Subcutaneous adipose tissue (tissue), 4 donors: Measurements from ENCODE around the gene EFTUD2. TPM values are rescaled to one million over a fixed set of nuclear protein-coding genes. Genes with fewer than 3 reads are reported as not detected.

Experiments
- small RNA-seq: library from RNA; depleted of rRNA; stranded (forward); fragments of <200 nt; gene quantifications from one replicate; pipeline ENCODE3, GENCODE V24; 2016
- total RNA-seq, 4 donors: library from RNA; depleted of rRNA; stranded (reverse); fragments of >200 nt; gene quantifications; one replicate each; pipeline ENCODE4 v1.1.0, GENCODE V29; 2016
- TF ChIP-seq, protein P1 (sequence below): fragments of 450-650 bp; IDR thresholded peaks from one replicate; pipeline ENCODE4 v1.5.1; 2016; ENCODE audit warnings: low read depth, mild to moderate bottlenecking, control low read depth, antibody characterized with exemption, moderate library complexity

Gene EFTUD2
- total RNA-seq, 4 donors from 2014 or later = 52.0 to 74.0 (median 66.8) TPM

DNA sequence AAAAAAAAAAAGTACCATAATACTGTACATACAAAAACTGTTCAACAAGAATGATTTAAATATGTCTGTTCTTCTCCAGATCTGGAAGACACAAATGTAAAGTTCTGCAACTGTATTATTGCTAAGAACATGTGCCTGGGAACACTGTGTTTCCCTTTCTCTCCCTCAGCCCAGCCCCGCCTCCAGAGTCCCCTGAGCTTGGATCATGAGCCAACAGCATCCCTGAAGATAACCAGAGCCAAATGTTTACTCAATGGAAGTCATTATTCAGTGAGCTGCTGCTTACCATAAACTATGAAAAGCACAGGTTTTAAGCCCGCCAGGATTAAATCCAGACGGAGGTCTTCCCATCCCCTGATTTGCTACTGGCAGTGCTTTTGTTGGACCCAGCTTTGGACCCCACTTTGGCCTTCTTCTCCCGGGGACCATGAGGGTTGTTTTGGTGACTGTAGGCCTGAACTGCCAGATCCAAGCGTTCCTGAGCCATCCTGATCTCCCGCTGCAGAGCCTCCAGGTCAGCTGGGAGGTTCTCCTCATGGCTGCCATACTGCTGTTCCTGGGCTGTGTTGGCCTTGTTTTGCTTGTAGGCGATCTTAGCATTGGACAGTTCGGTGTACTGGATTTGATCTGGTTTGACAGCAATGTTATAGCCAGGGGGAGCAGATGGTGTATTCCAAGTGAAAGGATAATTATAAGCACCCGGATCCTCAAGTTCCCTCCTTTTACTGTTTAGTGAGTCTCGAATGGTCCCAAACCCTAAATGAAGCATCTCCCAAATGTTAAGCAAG, 94.7 kb downstream of the EFTUD2 start:
- TF ChIP-seq, protein P1, sequence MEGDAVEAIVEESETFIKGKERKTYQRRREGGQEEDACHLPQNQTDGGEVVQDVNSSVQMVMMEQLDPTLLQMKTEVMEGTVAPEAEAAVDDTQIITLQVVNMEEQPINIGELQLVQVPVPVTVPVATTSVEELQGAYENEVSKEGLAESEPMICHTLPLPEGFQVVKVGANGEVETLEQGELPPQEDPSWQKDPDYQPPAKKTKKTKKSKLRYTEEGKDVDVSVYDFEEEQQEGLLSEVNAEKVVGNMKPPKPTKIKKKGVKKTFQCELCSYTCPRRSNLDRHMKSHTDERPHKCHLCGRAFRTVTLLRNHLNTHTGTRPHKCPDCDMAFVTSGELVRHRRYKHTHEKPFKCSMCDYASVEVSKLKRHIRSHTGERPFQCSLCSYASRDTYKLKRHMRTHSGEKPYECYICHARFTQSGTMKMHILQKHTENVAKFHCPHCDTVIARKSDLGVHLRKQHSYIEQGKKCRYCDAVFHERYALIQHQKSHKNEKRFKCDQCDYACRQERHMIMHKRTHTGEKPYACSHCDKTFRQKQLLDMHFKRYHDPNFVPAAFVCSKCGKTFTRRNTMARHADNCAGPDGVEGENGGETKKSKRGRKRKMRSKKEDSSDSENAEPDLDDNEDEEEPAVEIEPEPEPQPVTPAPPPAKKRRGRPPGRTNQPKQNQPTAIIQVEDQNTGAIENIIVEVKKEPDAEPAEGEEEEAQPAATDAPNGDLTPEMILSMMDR = no peak

DNA sequence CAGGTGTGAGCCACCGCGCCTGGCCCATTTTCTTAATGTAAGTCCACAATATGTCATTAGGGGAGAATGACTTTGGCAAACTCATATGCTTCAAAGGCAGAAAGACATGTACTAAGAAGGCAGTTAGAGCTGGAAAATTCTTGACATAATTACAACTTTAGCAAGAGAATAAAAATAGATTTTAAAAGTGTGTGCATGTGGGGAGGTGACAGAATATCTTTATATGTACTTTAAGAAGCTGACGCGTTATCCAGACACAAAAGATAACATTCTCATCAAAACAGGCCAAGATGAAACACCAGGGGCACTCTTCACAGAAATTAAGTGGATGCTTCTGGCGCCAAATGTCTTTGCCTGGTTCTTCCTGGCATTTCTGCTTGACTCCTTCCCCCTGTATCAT, 97.4 kb downstream of the EFTUD2 start:
- TF ChIP-seq, protein P1 = no peak

Small RNAs within 50 kb of the gene (small RNA-seq; reads per million reads assigned to genes)
- gene CCDC103 = not detected
- not detected for gene MIR6783
- gene RN7SL405P = not detected

Other genes with a start within 250 kb of the EFTUD2 start
- gene MEIOC, start 243.0 kb downstream of the EFTUD2 start, total RNA-seq = under 1 TPM in 1 of 4 donors, not detected in 3; 0.33 TPM
- gene CCDC43, start 209.7 kb downstream of the EFTUD2 start, total RNA-seq = 10 to 100 TPM; 12.9 to 20.7 (median 14.0) TPM
- 1 to 10 TPM; 2.4 to 5.9 (median 4.5) TPM for gene DBF4B, start 190.8 kb downstream of the EFTUD2 start, total RNA-seq
- gene ADAM11, start 140.5 kb downstream of the EFTUD2 start, total RNA-seq = under 1 TPM in 3 of 4 donors, not detected in 1; 0.17 to 0.88 (median 0.57) TPM
- 10 to 100 TPM in 2 of 4 donors, 1 to 10 TPM in 2; 5.9 to 19.8 (median 8.8) TPM for gene GJC1, start 69.2 kb downstream of the EFTUD2 start, total RNA-seq
- gene HIGD1B, start 51.6 kb downstream of the EFTUD2 start, total RNA-seq = 1 to 10 TPM in 1 of 4 donors, not detected in 3; 2.8 TPM
- 10 to 100 TPM in 1 of 4 donors, 1 to 10 TPM in 3; 2.4 to 15.3 (median 5.2) TPM for gene GFAP, start 16.1 kb upstream of the EFTUD2 start, total RNA-seq
- gene KIF18B, start 48.3 kb upstream of the EFTUD2 start, total RNA-seq = 1 to 10 TPM in 1 of 4 donors, under 1 TPM in 1, not detected in 2; 0.66 to 1.4 TPM
- not detected for gene C1QL1, start 68.9 kb upstream of the EFTUD2 start, total RNA-seq
- 10 to 100 TPM; 19.7 to 44.5 (median 29.8) TPM for gene DCAKD, start 152.2 kb upstream of the EFTUD2 start, total RNA-seq
- 10 to 100 TPM; 64.7 to 99.8 (median 80.6) TPM for gene NMT1, start 161.9 kb upstream of the EFTUD2 start, total RNA-seq
- gene PLCD3, start 233.1 kb upstream of the EFTUD2 start, total RNA-seq = 10 to 100 TPM in 3 of 4 donors, 1 to 10 TPM in 1; 5.9 to 48.0 (median 31.6) TPM
- gene ACBD4, start 236.2 kb upstream of the EFTUD2 start, total RNA-seq = 10 to 100 TPM in 2 of 4 donors, 1 to 10 TPM in 2; 5.1 to 23.4 (median 9.5) TPM
- 10 to 100 TPM; 14.5 to 20.5 (median 16.1) TPM for gene HEXIM1, start 249.0 kb upstream of the EFTUD2 start, total RNA-seq